Retinal pigment epithelial cell (primary cell): ENCODE measurements around the gene KIFBP.
"Not testable (repeated sequence)": the region's sequence is repeated elsewhere in the genome, so short reads cannot be mapped to it uniquely, and the experiment has no call there.

Experiments
- DNase-seq: peaks from one replicate; pipeline ENCODE4 v3.0.0-alpha.2; 2010; ENCODE audit warnings: low read depth
- H3K4me3 ChIP-seq: 2 replicates; pipeline ENCODE4 v1.5.1; 2011; ENCODE audit warnings: mild to moderate bottlenecking, low read length, control low read depth, moderate library complexity
- CTCF ChIP-seq: conservative IDR thresholded peaks from 2 replicates; pipeline ENCODE4 v1.5.1; 2011; ENCODE audit warnings: low read depth, low read length, control low read depth, inconsistent platforms

KIFBP gene

DNA sequence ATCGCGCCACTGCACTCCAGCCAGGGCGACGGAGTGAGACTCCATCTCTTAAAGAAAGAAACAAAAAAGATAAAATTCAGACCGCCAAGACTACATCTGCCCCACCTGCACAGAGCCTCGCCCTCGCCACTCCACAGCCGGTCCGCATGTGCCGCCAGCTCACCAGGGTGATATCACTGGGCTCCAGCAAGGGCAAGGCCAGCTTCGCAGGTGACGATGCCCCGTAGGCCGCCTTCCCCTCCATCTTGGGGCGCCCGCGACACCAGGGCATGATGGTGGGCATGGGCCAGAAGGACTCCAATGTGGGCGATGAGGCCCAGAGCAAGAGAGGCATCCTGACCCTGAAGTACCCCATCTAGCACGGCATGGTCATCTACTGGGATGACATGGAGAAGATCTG, 34.0 kb downstream of the KIFBP start:
- no peak for TF ChIP-seq CTCF
- DNase-seq, result no peak
- H3K4me3 ChIP-seq, result no peak overlapping the region

- no peak for TF ChIP-seq CTCF
- no peak overlapping the region for H3K4me3 ChIP-seq
- DNase-seq, result no peak
Observed at GRCh38 chr10:69025370-69025896, 36.8 kb downstream of the KIFBP start.

- no peak overlapping the region for H3K4me3 ChIP-seq
- no peak for DNase-seq
- no peak for TF ChIP-seq CTCF
Observed at GRCh38 chr10:69033256-69033655, 44.7 kb downstream of the KIFBP start.

- no peak for DNase-seq
- no peak for TF ChIP-seq CTCF
- H3K4me3 ChIP-seq, result no peak overlapping the region
Observed at GRCh38 chr10:69037489-69037888, 48.9 kb downstream of the KIFBP start.

DNA sequence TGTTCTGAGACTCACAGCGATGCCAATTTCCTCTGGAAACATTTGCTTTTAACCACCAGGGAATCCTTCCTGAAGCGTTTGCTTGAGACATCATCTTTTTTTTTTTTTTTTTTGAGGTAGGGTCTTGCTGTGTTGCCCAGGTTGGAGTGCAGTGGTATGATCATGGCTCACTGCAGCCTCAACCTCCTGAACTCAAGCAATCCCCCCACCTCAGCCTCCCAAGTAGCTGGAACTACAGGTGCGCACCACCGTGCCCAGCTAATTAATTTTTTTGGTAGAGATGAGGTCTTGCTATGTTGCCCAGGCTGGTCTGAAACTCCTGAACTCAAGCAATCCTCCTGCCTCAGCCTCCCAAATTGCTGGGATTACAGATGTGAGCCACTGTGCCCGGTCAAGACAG, 52.3 kb downstream of the KIFBP start:
- H3K4me3 ChIP-seq, result not testable (repeated sequence)

GRCh38 chr10:69042417-69042816, 53.8 kb downstream of the KIFBP start:
- no peak for TF ChIP-seq CTCF

More for the DNA sequence above, 52.3 kb downstream of the KIFBP start:
- DNase-seq, result not testable (repeated sequence)

GRCh38 chr10:69042838-69043237, 54.2 kb downstream of the KIFBP start:
- DNase-seq, result no peak
- no peak overlapping the region for H3K4me3 ChIP-seq
- no peak for TF ChIP-seq CTCF

More at GRCh38 chr10:69042417-69042816, 53.8 kb downstream of the KIFBP start:
- DNase-seq, result no peak
- H3K4me3 ChIP-seq, result no peak overlapping the region
